GM19351 (cell line): Measurements from ENCODE around the gene CA11.
"Not testable (repeated sequence)": the region's sequence is repeated elsewhere in the genome, so short reads cannot be mapped to it uniquely, and the experiment has no call there.

ENCODE experiments used
- ATAC-seq: cut with Tn5 transposase; IDR thresholded peaks from one replicate; pipeline ENCODE4 v1.9.1; 2021; ENCODE audit warnings: mild to moderate bottlenecking, moderate library complexity; ENCODE audit not compliant: unreplicated experiment

CA11 gene

DNA sequence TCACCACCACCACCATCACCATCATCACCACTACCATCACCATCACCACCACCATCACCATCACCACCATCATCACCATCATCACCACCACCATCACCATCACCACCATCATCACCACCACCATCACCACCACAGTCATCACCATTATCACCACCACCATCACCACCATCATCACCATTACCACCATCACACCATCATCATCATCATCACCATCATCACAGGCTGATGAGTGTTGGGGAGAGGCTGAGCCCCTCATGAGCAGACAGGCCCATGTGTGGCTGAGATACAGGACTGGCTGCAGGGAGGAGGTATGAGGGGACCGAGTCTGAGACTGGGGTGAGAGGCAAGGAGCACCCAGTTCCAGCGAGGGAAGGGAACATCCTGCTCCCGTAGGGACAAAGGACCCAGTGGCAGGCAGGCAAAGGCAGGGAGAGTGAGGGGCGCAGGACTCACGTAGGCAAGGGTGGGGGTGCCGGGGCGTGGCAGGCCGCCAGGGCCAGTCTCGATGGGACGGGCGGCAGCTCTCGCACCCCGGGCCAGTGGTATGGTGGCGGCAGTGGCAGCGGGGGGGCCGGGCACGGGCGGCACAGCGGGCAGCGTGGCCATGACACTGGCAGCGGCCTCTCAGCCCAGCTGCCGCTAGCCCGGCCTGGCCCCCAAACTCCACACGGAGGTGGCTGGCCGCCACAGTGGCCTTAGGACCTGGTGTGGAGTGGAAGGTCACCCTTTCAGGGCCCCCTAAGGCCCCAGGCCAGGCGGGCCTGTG is 24.1 kb upstream of the CA11 start:
- ATAC-seq, result no peak

DNA sequence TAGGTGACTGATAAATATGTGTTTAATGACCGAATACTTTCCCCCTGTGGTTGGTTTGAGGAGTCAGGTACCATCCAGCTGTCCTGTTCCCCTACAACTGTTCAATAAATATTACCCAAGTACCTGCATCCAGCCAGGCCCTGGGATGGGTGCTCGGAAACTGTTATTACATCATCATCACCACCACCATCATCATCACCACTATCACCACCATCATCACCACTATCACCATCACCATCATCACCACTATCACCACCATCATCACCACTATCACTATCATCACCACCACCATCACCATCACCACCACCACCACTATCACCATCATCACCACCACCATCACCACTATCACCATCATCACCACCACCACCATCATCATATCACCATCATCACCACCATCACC is 22.8 kb upstream of the CA11 start:
- ATAC-seq, result no peak

DNA sequence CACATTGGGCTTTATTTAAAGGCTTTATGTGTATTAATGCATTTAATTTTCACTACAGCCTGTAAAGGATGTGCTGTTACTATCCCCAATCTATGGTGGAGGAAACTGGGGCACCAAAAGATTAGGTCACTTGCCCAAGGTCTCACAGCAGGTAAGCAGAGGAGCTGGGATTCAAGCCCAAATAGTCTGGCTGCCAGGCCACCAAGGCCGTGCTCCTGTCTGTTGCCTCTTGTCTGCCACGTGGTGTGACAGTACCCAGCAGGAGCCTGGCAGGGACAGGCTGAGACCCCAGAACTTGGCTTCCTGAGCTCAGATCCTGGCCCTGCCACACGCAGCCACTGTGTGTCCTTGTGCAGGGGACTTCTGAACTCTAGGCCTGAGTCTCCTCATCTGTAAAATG is 22.3 kb upstream of the CA11 start:
- no peak for ATAC-seq

DNA sequence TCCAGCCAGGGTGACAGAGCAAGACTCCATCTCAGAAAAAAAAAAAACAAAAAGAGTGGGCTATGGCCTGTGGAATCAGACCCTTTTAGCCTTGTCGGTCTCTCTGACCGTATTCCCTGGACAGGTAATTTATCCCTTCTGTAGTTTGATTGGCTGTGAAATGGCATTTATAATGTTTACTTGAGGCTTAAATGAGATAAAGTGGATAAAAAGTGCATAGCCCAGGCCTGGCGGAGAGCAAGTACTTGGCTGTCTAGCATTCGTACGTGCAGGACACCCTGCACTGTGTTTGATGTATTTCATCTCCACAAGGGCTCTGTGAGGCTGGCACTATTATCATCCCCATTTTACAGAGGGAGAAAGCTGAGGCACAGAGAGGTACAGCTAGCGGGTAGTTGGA is 19.8 kb upstream of the CA11 start:
- no peak for ATAC-seq

DNA sequence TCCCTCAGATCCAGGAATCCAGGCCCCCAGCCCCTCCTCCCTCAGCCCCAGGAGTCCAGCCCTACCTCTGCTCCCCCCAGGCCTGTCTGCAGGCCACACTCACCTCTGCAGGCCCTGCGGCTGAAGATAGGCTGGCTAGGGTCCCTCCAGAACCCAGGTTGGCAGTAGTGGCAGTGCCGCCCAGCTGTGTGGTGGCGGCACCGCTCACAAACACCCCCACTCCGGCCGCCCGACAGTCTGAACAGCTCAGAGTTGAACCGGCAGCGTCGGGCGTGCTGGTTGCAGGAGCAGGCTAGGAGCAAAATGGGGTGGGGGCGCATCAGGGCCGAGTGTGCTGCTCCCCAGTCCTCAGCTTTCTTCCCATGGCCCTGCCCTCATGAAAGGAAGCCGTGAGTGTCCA is 18.5 kb upstream of the CA11 start:
- no peak for ATAC-seq

DNA sequence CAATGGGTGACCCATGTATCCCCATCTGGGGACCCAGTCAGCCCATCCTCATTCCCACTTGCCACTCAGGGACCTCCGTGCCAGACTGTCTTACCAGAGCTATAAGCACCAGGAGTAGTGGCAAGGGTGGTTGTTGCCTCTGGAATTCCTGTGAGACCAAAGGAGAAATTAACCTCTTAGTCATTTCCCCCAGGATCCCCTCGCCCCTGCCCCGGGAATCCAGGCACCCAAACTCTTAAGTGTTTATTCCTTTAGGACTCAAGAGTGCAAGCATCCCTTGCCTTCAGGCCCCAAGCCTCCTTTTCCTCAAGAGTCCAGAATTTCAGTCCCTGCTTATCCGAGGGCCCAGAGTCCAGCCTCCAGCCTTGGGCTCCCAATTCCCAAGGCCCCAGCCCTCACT is 17.7 kb upstream of the CA11 start:
- no peak for ATAC-seq

DNA sequence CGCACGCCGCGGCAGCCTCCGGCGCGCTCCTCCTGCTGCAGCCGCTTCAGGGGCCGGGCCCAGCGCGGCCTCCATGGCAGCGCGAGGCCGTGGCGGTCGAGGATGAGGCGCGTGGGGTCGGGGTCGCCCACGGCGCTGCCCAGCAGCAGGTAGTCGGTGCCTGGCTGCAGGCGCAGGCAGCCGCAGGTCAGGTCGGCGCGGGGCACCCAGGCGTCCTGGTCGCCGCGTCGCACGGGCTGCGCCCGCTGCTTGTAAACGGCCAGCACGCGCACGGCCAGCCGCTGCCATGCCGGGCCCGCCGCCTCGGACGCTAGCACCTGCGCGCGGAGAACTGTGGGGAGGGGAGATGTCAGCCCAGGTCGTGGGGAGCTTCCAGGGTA is 15.7 kb upstream of the CA11 start:
- ATAC-seq, result no peak

DNA sequence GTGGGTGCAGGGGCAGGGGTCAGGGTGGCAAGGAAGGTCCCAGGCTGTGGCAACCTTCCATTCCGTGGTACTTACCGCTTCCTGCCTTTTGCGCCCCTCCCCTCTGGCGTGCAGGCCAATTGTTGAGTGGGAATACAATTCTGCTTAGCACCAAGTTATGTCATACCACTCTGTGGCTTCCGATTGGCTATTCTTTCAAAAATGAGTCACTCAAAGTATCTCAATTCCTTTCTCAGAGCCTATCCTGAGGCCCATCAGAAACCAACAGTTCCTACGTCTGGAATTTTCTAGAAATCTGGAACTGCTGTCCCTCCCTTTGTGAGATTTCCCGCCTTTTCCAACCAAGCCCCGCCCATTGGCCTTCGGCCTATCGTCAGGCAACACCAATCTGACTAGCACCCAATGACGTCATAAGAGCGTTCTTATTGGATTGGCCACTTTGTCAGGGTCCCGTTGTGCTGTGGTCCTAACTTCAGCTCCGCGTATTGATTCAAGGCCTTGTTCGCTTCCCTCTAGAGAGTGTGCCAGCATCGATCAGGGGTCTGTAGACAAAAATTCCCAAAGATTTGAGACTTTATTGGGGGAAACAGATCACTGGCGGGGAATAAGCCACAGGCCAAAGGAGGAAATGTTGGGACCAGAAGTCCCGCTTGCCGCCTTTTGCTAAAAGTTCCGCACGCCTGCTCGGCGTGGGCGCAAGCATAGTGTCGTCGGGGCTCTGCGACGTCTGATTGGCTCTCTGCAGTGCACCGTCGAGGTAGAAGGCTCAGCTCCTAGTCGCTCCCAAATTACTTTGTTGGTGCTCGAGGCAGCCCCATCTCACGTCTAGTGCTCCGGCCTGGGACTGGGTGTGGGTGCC is 15.1 kb upstream of the CA11 start:
- peak; percentile 77 for ATAC-seq

DNA sequence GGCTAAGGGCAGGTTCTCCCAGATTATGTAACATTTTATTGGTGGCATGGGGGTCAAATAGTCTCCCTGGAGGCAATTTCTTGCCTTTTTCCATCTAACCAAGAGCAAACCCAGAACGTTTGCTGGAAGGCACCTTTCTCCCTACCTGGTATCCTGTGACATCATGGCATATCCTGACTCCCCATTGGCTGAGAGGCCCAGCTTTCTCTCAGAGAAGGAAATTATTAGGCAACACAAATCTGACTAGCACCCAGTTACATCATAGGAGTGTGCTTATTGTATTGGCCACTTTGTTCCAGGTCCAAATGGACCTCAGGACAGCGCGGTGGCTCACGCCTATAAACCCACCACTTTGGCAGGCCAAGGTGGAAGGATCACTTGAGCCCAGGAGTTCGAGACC is 13.8 kb upstream of the CA11 start:
- no peak for ATAC-seq

DNA sequence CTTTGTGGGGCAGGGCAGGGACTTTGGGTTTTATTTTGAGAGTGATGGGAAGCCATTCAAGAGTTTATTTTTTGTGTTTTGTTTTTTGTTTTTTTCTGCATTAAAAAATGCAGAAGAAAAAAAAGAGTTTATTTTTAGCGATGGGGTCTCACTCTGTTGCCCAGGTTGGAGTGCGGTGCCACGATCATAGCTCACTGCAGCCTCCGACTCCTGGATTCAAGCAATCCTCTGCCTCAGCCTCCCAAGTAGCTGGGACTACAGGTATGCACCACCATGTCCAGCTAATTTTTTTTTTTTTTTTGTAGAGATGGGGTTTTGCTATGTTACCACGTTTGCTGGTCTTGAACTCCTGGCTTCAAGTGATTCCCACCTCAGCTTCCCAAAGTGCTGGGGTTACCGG is 12.5 kb upstream of the CA11 start:
- ATAC-seq, result no peak

DNA sequence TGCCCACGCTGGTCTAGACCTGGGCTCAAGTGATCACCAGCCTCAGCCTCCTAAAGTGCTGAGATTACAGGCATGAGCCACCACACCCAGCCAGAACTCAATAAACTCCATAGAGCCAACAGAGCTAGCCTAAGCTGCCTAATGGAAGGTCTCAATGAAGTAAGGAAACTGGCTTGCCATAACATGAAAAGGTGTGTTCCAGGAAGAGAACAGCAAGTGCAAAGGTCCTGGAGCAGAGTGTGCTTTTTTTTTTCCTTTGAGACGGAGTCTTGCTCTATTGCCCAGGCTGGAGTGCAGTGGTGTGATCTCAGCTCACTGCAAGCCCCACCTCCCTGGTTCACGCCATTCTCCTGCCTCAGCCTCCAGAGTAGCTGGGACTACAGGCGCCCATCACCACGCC is 11.8 kb upstream of the CA11 start:
- not testable (repeated sequence) for ATAC-seq

DNA sequence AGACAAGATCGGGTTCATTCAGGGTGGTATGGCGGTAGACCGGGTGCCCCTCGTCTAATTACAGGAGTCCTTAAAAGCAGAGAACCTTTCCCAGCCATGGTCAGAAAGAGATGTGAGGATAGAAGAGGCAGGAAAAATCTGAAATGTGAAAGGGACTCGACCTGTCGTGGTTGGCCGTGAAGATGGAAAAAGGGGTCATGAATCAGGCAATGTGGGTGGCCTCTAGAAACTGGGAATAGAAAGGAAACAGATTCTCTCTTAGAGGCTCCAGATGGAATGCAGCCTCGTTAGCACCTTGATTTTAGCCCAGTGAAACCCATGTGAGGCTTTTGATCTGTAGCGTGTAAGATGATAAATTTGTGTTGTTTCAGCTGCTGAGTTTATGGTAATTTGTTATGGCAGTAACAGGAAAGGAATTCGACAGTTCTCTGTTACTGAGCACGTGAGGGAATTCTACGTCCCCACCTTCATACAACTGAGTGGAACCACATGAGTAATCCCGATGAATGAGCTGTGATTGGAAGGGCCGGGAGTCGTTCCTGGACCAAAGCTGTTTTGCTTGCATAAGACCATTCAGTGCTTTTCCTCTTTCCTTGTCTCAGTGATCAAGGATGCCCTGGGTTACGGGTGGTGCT is 11.0 kb upstream of the CA11 start:
- no peak for ATAC-seq

DNA sequence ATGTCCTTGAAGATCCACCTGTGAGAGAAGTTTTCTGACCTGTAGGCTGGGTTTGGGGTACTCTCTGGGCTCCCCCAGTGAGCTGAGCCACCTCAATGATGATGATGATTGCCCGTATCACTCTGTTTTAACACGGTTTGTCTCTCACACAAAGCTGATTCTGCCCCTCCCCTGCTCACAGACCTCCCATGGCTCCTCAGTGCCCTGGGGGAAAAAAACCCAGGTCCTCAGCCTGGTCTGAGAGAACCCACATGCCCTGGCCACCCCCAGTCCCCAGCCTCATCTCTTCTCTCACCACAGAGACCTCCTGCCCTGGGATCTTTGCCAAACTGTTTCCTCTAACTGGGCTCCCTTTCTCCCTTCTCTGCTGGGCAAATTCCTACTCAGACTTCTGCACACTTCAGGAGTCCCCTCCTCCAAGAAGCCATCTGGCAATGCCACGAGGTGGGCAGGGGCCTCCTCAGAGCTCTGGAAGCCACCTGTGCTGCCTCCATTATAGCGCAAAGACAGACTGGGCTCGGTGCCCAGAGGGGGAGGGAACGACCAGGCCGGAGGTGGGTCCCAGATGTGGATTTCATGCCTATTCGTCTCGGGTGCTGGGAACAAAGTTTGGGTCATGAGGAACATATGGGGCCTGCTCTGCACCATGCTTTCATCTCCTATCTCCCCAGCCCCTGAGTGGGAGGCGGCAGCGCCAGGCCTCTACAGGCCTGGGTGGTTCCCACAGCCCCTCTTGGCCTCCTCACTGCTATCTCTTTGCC is 8.5 kb upstream of the CA11 start:
- ATAC-seq, result no peak

DNA sequence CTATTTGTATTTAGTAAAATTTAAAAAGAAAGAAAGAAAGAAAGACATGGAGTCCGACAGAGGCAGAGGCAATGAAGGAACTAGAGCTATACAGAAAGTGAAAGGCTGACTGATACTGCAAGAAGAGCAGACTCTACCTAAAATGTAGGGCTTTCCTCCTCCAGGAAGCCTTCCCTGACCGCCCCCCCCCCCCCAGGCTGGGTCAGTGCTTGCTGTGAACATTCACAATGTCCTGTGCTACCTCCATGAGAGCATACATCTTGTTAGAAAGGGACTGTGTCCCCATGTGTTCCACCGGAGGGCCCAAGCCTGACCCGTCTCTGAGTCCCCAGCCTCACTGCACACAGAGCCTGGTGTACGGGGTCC is 5.7 kb upstream of the CA11 start:
- ATAC-seq, result no peak

DNA sequence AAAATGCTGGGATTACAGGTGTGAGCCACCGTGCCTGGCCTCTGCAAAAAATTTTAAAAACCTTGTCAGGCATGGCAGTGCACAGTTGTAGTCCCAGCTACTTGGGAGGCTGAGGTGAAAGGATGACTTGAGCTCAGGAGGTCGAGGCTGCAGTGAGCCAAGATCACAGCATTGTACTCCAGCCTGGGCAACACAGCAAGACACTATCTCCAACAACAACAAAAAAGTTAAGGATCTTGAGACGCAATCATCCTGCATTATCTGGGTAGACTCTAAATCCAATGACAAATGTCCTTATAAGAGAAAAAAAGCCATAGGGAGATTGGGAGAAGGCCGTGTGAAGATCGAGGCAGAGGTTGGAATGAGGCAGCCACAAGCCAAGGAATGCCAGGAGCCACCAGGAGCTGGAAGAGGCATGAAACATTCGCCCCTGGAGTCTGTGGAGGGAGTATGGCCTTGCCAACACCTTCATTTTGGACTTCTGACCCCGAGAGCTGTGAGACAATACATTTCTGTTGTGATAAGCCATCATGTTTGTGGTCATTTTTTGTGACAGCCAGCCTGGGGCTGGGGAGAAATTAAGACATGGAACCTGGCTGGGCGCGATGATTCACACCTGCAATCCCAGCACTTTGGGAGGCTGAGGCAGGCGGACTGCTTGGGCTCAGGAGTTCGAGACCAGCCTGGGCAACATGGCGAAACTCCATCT is 5.1 kb upstream of the CA11 start:
- no peak for ATAC-seq

DNA sequence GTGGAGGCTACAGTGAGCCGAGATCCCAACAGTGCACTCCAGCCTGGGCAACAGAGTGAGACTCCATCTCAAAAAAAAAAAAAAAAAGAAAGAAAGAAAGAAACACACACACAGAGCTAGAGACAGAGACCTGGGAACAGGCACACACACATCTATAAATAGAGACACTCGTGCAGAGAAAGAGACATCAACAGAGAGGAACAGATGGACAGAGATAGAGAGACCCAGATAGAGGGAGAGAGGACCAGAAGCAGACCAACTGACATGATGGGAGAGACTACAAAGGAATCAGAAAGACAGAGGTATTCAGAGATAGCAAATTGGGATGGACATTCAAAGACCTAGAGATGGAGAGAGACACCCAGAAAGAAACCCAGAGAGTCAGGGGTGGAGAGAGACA is 2.1 kb upstream of the CA11 start:
- ATAC-seq, result no peak

DNA sequence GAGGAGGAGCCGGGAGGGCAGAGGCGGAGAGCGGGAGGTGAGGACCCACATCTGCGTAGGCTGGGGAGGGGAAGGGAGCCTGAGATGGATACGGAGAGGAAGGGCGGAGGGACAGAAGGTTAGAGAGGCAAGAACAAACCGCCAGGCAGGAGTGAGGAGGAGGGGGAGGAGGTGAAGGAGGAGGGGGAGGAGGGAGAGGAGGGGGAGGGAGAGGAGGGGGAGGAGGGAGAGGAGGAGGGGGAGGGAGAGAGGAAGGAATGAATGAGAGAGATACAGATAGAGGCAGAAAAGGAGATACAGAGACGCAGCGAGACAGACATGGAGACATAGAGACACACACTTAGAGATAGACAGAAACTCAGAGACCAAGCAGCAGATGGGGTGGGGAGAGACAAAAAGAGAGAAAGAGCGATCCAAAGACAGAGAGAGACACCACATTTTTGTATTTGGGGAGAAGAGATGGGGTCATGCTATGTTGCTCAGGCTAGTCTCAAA is 782 bp upstream of the CA11 start:
- no peak for ATAC-seq

DNA sequence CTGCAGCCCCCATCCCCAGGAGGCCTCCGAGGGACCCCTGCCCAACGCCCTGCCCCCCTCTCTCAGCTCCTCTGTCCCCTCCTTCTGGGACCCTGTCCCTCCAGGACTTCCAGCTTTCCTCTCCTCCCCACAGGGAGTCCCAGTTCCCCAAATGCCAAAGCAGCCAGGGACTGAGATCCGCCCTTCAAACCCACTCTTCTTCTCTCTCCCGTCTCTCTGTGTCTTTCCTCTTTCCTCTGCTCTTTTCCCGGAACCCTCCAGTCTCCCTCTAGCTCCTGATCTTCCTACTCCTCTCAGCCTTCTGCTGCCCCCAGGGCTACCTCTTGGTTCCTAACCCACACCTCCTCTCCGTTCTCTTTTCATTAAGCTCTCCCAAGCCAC is 377 bp downstream of the CA11 start:
- no peak for ATAC-seq

DNA sequence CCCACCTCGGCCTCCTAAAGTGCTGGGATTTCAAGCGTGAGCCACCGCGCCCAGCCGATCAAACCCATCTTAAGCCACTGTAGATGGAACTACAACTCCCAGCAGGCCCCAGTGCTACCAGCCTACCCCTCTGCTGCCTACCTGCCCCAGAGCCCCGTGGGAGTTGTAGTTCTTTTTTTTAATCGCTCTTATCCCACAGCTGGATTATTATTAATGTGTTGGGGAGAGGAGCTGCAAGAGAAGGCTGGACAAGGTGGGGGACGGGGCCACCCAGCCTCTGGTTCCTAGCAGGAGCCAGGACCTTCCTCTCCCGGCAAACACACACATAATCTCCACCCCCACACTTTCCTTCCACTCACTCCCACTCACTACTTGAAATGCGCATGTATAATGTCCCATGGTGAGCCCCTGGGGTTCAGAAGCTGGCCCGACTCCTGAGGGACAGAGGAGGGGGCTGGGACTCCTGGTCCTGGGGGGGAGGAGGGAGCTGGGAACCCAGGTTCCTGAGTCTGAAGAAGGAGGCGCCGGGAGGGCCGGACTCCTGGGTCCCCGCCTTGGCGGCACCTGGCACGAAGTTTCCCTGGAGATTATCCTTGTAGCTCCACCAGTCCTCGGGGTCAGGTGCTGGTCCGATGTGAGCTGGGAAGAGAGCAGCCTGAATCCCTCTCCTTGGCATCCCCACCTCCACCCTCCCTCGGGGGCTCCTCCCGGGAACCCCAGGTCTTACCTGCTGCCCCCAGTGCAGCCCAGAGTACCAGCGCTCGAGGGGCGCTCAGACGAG is 958 bp downstream of the CA11 start:
- peak; percentile 54 for ATAC-seq

DNA sequence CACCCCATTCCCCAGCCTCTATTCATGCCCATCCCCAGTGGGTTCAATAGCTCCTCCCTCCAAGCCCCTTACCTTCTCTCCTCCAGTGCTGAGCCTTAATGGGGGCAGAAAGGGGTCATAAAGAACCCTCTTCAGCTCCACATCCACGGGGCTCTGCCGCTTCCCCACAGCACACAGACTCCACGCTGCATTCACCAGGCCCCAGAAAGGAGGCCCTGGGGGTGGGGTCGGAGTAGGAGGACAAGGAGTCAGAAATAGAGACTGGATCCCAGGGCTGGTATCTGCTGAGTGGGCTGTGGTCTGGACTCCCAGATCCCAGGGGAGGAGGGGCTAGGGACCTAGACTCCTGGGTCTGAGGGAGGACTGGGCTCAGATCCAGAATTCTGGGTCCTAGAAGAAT is 1.6 kb downstream of the CA11 start:
- no peak for ATAC-seq
